Measurements from ENCODE around the gene PML.
"Not testable (repeated sequence)": the region's sequence is repeated elsewhere in the genome, so short reads cannot be mapped to it uniquely, and the experiment has no call there.

- TF ChIP-seq CTCF, EZH2phosphoT487 (IDR thresholded peaks at IDR 0.05): not testable (repeated sequence)
These were observed 18.9 kb upstream of the PML start for GRCh38 chr15:73975440-73976125.

Measured in neural progenitor cell (in vitro differentiated cells).